NCI-H524 treated with DMSO at 0.1 percent for 48 hours (cell line): ENCODE results near the gene EDIL3.

Experiments used
- DNase-seq: peaks from one replicate; lab custom pipeline; 2025; lab: John Stamatoyannopoulos, UW

EDIL3 gene, protein sequence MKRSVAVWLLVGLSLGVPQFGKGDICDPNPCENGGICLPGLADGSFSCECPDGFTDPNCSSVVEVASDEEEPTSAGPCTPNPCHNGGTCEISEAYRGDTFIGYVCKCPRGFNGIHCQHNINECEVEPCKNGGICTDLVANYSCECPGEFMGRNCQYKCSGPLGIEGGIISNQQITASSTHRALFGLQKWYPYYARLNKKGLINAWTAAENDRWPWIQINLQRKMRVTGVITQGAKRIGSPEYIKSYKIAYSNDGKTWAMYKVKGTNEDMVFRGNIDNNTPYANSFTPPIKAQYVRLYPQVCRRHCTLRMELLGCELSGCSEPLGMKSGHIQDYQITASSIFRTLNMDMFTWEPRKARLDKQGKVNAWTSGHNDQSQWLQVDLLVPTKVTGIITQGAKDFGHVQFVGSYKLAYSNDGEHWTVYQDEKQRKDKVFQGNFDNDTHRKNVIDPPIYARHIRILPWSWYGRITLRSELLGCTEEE

DNA sequence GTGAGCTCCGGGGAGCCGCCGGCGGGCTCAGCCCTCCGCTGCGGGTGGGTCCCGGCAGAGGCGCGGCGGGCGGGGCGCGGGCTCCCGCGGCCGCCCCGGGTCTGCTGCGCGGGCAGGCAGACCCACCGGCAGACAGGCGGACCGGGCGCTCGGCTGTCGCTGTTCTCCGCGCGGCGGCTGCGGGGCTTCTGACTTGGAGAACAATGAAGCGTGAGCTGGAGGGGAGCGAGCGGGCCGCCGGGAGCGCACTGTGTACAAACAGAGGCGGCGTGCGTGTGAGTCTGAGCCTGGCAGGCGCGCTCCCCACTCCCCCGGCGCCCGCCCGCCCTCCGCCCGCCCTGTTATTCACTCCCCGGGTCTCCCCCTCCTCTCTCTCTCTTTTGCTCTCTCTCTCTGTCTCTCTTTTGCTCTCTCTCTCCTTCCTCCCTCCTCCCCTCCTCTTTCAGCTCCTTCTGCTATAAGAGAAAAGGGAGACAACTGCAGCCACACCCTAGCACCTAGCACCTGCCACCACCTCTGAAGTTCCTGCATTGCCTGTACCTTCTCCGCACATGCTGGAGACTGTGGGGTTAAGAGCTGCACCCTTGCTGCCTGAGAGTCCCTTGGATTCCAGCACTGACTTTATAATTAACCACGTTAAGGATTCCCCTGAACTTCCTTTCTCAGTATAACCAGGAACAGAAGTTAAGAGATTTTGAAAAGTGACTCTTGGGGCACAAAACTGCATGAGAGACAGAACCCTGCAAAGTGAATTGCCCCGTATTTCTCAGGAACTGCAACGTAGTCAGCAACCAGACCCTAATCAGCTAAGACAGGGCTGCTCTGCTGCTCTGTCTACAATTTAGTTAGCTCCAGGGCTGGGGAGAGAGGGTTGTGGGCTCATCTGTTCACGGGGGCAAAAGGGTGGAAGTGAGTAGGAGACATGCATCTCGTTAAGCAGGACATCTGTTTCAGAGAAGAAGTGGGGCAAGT lies at the start of gene EDIL3:
EDIL3 (minus strand) TSS at position 277 of the 972 bp plus-strand sequence. CDS start 506 bp downstream, outside the sequence.
- peak; percentile 60 for DNase-seq

DNA sequence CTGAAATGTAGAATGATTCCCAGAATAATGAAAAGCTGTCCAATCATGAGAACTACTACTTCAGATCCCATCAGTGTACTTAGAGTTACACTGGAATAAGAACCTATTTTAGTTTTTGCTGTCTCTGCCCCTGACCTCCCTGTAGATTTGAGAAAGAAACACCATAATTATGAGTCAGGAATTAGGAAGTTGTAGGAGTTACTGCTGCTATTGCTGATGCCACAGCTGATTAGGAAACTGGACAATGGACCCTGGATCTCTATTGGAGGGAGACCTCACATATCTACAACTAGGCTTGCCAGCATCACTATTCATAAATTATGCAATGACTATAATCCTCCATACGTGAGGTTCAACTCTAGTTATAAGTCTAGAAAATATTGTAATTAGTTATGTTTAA lies 48.8 kb upstream of the EDIL3 start:
- DNase-seq: no peak

DNA sequence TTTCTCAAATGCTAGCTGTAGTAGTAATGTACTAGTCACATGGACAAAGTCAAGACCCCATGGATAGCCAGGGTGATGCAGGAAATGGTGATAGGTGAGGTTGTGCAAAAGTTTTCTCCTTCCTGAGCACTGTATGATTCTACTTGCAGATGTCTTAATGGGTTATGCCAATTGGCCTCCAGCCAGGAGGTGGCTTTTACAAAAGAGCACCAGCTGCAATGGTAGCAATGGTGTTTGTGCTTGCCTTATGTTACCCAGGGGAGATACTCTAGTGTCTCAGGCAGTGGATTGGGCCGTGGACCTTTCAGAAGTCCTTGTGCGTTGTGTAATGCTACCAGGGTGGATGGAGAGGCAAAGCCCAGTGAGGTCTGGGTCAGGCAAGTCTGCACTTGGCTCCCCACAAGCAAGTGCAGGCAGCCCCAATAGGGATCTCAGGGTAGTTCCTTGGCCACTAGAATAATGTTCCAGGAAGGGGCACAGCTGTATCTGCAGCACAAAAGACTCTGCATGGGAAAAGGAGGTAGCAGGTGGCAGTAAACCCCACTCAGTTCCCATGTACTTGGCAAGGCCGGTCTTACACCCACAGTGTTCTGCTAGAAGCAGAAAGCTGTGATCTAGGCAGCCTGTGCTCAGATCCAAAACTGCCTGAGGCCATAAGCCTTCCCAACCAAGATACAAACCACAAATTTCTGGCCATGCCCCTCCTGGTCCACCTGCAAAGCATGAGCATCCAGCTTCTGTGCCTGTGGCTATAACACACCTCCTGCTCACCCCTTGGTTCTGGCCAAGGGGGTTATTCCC lies 46.4 kb upstream of the EDIL3 start:
- DNase-seq: no peak

DNA sequence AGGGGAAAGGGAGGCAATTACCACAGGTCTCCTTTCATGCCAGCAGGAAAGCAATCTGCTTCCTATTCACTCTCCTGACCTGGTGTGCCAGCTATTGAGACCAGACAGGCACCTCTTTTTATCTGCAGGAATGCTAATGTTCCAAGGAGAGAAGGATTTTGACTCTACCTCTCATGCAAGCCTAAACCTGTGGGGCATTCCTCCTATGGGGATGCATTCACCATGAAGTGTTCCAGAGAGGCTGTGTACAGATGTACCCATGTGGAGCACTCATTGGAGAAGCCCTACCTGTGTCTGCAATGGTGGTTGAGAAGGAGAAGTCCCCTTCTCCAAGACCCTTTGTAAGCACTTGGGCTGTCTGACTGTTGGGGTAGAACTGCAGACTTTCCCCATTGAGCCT lies 45.4 kb upstream of the EDIL3 start:
- DNase-seq: no peak

DNA sequence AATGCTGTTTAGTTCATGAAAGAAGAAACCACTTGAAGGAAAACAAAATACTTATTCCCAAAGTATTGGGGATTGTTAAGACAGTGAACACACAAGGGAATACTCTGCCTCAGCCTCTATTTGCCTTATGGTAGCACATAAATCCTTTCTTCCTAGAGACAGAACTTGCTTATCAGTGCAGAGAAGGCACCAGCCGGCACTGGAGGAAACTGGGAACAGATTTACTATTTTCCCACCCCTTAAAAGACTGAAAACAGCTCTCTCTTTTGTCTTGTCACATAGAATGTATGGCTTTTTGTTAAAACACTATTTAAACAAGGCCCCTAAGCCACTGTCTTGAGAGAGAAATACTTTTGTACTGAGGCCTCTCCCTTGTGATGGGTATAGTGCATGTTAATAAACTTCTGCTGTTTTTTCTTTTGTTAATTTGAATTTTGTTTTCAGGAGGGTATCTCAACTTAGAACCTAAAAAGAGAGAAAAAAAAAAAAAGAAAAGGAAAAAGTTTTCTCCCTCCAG lies 40.7 kb upstream of the EDIL3 start:
- DNase-seq: no peak

DNA sequence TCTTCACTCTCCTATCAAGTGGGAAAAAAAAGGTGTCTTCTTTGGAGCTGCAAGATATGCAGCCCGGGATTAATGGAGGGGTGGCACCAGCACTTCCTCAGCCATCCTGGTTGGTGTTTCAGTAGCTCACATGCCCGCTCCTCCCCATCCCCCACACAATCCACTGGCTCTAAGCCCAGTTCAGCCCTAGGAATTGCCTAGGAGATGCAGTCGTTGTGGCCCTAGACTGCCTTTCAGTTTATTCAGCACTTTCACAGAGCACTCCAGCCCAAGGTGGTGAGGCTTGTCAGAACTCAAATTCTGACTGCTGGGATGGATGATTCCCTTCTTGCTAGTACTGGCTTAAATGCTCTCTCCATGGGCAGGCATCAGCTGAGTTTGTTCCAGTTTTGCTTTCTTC lies 35.1 kb upstream of the EDIL3 start:
- no peak for DNase-seq

DNA sequence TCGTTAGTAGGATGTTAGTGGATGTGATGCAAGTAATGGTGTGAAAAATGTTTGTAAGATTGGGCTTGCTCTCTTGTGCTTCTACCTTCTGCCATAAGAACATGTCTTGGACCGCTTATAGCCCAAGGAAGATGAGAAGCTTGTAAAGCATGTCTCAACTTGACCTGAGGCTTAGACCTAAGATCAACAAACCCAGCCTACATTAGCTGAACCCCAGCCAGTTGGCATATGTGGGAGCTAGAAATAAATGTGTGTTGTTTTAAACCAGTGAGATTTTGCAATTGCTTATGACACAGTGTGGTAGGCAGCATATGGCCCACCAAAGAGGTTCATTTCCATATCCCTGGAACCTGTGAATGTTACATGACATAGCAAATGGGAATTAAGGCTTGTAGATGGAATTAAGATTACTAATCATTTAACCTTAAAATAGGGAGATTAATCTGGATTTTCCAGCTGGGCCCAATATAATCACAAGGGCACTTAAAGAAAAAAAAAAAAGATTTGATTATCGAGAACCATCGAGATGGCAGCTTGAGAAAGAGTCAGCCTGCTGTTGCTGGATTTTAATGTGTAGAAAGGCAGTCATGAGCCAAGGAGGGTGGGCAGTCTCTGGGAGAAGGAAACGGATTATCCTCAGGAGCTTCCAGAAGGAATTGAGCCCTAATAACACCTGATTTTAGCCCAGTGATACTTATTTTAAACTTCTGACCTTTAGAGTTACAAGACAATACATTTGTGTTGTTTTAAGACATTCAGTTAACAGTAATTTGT lies 27.3 kb upstream of the EDIL3 start:
- peak; percentile 95 for DNase-seq

DNA sequence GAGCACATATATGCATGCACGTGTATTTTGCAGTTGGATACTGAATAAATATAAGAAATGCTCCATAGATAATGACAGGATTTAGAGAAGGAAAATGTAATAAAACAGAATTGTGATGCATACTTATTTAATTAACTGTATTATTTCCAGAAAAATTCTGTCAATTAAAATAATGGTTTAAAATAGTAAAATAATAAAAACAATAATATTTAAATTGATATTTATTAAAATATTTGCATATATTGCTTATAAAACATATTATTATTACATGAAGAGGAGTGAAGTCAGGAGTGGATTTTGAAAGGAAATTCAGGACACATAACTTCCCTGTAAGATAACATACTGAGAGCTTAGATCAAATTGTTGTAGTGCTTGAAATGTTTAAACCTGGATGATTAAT lies 21.4 kb upstream of the EDIL3 start:
- no peak for DNase-seq

DNA sequence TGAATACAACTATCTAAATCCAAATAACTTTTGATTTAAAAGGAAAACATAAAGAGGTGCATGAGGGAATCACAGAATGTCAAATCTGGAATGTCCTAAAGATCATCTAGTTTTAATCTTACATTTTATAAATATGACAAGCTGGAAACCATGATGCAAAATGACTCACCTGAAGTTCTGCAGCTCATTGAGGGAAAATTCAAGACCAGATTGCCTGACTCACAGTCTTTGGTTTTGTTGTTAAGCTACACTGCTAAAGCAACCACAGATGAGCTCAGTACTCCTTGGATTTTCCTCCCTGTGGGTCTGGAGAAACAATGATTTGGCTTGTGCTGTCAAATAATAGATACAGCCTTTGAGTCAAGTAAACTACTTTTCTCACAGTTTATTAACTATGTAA lies 19.1 kb upstream of the EDIL3 start:
- DNase-seq: no peak

DNA sequence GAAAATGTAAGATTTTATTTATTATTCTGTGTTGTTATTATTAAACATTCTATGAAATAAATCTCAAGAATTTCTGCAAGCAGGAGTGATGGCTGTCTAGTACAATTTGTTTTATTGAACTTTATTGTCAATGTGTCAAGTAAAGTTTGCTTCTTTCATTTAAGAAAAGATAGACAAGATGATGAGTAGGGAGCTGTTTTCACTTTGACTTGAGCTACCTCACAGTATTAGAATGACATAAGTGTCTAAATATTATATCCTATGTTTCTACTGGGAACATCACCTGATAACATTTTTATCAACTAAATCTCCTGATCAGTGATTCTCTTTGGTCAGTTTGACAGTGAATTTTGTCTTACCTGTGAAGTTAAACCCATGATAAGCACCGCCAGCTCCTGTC lies 12.7 kb upstream of the EDIL3 start:
- no peak for DNase-seq

DNA sequence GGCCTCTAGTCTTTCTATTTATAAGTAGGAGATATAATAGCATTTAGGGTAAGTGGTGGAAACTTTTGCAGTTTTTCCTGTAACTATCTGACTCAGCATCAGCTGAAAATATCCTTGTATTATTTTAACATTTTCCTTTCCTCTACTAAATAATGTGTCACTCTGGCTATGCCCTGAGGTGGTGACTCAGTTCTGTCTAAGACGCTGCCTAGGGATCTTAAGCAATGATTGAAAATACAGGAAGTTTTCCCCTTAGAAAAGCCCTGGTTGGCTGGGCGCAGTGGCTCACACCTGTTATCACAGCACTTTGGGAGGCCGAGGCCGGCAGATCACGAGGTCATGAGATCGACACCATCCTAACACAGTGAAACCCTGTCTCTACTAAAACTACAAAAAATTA lies 9.3 kb upstream of the EDIL3 start:
- no peak for DNase-seq

DNA sequence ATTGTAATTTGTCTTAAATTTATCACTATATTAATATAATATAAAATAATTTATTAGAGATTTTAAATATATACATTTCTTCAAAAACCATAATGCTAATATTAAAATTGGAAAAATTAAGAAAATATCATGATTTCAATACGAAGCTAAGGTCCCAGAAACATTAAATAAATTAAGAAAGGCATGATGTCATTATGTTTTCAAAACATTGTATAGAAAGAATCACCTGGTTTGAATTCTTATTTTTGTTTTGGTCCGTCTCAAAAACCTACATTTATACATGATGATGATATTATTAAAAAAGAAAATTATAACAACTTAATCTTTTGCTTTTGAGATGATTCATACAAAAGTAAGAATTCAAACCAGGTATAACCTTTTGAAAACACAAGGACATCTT lies 8.2 kb upstream of the EDIL3 start:
- DNase-seq: no peak

DNA sequence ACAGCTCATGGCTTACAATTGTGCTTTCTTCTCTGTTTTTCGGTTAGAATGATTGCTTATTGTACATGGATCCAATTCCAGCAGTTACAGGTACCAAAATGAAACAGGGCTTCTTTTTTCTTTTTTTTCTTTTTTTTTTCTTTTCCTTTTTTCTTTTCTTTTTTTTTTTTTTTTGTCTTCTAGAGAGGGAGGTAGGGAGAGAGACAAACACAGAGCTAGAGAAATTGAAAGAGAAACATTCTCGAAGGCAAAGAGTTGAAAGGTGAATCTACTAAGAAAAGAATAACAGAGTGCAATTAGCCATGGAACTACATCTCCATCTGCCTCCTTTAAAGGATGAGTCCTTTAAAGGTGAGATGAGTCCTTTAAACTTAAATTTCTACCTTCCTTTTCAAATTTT lies 1.0 kb upstream of the EDIL3 start:
- no peak for DNase-seq

DNA sequence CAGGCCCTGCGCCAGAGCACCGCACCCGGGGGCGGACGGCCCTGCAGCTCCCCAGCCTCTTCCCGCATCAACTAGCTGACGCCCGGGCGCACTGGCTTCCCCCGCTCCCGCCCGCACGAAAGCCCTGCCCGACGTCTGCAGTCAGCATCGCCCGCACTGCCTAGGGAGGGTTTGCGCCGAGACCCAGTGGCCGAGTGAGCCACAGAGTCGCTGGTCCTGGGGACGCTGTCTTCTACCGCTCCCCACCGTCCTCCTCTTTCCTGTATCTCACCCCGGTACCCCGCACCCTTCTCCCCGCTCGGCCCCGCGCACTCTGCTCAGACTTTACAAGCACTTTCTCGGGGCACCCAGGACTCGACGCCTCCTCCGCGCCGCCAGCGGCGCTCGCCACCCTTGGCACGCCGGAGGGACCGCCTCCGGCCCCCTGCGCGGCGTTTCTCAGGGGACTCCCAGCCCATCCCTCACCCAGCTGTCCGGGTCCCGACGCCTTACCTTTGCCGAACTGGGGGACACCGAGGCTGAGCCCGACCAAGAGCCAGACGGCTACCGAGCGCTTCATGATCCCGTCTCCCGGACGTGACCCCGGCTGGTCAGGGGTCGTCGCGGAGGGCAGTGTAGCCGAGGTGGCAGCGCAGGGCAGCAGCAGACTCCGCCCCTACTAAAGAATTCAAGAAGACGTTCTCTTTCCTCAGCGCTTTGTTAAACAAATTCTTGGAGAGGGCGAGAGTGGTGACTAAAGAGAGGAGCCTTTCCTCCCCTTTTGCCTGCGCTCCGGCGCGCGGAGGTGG lies 670 bp downstream of the EDIL3 start:
- DNase-seq: no peak

DNA sequence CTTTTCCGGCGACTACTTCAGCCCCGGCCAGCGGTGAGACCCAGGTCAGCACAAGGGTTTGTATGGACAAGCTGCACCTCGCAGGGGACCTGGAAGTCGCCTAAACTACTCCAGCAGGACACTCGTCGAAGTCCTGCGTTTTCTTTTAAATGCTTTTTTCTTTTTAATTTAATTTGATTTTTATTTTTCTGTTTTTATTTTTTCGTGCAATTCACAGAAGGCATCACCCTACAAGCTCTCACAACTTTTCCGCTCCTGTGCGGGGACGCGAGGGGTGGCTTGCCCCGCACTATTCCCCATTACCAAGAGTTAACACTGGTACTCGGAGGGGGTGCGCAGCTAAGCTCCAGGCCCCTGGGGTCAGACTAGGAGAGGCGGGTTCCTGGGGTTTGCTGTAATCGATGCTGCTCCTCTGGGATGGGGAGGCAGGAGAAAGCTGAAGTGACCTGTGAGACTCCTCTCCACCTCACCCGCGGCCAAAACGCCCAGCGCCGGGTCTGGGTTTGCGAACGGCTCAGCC lies 1.3 kb downstream of the EDIL3 start:
- DNase-seq: no peak

DNA sequence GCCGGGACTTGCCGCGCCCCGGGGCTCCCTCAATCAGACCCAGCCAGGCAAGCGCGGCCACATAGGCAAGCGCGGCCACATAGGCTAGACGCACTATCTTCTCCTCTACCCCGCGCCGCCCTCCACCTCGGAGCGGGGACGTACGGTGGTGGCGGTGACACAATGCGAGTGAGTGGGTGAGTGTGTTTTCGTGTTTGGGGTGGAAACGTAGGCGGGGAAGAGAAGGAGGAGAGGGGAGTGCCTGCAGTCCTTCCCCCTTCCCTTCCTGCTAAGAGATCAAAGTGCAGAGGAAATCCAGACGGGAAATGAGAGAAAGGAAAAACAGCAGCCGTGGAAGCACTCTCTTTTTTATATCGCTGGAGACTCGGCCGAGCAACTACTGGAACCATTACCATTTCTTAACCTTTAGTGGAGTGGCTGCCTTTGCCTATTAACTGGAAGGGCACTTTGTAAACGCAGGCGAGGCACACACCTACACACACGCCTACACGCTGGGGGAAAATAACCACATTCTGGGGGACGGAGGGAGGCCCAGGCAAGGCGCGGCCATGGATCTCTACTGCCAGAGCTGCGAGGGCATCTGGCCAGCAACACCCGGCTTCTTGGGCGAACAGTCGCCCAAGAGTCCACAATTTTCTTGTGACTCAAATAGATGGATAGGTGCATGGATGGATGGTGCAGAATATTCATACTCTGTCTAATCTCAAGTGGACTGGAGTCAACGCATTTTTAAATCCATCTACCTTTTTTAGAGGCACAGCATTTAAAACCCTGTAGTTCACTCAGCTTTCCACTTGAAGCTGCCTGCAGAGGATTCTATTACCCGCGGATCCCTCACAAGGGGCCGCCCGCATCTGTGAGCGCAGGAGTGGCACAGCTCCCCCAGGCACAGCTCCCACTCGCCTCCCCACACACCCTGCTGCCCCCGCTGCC lies 2.1 kb downstream of the EDIL3 start:
- peak; percentile 48 for DNase-seq

DNA sequence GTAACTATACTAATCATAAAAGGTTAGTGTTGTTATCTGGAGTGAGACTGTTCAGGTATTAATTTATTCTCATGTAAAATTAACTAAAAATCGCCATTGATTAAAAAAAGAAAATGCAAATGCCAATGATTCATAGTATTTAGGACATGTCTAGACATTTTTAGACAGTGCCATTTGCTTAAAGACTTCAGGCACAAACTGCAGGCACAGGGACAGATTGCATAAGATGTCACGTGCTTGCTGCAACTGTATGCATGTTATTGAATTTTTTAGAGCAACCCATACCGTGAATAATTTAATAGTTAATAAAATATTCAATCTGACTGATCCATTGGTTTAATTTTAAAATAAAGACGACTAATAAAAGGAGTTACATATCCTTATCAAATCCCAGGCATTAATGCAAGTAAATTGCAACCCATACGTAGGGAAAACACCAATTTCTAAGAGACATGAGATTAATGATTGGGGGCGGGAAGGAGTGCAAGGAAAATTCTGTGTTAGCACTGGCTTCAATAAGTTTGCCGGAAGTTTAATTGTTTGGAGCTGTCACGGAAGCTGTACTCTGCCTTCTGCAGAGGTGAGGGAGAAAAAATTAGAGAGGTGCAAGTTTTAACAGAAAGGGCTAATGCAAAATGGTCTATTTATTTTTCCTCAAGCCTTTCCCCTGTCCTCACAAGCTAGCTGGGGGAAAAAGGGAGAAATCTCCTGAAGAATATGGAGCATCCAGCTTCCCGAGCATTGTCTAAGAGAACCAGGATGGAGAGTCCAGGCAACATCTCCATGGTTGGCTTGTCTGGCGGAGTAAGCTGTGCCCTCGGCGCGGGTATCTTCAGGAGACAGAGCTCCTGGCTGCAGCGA lies 2.9 kb downstream of the EDIL3 start:
- DNase-seq: peak; percentile 56

DNA sequence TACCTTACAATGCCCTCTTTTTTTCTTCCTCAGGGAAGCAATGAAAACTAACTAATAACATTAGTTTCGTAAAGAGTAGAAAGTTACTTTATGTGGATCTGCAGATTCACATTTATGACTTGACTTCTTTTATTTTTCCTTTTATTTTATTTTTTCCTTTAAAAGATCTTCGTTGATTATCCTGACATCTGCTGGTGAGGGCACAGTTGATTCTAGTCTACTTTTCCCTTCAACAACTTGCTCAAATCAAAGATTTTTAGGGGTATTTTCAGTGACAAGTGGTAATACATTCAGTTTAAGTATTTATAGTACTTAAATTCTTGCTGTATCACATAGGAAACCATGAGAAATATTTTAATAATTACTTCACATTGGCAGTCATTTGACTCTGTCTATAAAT lies 4.9 kb downstream of the EDIL3 start:
- no peak for DNase-seq
